GM19467 (cell line): Measurements from ENCODE around the gene ZNF574.
"Not testable (repeated sequence)": the region's sequence is repeated elsewhere in the genome, so short reads cannot be mapped to it uniquely, and the experiment has no call there.

ENCODE experiments used
- ATAC-seq: cut with Tn5 transposase; IDR thresholded peaks from one replicate; pipeline ENCODE4 v1.9.1; 2021; ENCODE audit warnings: mild to moderate bottlenecking, moderate library complexity; ENCODE audit not compliant: unreplicated experiment

The ZNF574 gene

GRCh38 chr19:42075616-42076379 is at the start of gene ZNF574:
TSS of gene ZNF574 (plus strand) at chr19:42076166. CDS start at chr19:42078607, 2,441 bp downstream.
- peak; percentile 92 for ATAC-seq

DNA sequence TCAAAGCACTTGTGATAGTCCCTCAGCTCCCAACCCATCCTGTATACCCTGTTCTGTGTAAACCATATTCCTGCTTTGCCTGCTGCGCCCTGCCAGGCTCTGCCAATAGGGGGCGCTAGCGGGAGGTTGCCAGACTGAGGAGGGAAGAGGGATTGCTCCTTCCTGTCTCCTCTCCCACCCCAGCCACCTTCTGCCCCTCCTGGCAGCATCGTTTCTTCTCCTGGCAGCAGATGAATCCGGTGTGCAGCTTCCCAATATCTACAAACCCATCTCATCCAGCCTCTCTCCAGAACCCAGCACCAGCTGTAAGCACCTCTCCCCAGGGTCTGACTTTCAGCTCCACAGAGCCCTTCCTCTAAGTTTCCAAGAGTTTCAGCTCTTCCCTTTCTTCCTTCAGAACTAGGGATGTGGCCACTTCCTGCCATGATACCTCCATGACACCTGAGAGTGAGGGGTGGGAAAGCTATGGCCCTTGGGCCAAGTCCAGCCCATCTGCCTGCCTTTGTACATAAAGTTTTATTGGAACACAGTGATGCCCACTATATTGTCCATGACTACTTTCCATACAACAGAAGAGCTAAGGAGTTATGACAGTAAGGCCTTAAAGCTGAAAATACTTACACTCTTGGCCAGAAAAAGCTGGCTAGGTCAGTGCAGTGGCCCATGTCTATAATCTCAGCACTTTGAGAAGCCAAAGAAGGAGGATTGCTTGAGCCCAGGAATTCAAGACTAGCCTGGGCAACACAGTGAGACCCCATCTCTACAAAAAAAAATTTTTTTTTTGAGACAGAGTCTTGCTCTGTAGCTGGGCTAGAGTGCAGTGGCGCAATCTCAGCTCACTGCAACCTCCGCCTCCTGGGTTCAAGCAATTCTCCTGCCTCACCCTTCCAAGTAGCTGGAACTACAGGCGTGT is 47.4 kb upstream of the ZNF574 start:
- no peak for ATAC-seq

GRCh38 chr19:42030645-42031440 is 45.1 kb upstream of the ZNF574 start:
- no peak for ATAC-seq

DNA sequence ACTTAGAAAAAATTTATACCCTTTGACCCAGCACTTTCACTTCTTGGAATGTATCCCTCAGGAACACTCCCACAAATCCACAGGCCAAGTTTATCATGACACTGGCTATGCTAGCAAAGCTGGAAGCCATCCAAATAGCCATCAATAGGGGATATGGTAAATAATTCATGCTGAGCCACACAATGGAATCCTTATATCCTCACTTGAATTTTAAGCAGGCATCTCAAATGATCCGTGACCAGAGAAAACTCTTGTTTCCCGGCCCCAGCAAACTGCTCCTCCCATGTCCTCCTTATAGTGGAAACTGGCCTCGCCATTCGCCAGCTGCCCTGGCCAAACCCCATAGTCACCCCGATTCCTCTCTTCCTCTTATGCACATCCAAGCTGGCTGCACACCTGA is 43.5 kb upstream of the ZNF574 start:
- ATAC-seq: no peak

- no peak for ATAC-seq
These were observed 42.6 kb upstream of the ZNF574 start for GRCh38 chr19:42033413-42033812.

DNA sequence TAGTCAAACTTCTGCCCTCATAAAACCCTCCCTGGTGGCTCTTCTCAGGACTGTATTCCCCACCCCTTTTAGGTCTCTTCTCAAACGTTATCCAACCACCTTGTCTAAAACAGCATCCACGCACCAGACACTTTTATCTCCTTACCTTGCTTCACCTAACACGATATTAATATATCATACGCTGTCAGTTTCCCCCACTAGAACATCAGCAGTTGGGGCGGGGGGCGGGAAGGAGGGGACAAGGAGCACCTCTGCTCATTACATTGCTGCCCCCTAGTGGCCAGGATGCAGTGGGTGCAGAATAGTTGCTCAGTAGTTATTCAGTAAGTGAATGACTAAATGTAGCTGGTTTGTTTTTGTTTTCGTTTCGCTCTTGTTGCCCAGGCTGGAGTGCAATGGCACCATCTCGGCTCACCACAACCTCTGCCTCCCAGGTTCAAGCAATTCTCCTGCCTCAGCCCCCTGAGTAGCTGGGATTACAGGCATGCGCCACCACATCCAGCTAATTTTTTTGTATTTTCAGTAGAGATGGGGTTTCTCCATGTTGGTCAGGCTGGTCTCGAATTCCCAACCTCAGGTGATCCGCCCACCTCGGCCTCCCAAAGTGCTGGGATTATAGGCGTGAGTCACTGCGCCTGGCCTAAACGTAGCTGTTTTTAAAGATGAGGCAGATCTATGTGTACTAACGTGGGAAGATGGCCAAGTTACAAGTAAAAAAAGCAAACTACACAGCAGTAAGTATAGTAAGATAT is 41.1 kb upstream of the ZNF574 start:
- ATAC-seq: not testable (repeated sequence)

GRCh38 chr19:42037649-42038048 is 38.3 kb upstream of the ZNF574 start:
- no peak for ATAC-seq

DNA sequence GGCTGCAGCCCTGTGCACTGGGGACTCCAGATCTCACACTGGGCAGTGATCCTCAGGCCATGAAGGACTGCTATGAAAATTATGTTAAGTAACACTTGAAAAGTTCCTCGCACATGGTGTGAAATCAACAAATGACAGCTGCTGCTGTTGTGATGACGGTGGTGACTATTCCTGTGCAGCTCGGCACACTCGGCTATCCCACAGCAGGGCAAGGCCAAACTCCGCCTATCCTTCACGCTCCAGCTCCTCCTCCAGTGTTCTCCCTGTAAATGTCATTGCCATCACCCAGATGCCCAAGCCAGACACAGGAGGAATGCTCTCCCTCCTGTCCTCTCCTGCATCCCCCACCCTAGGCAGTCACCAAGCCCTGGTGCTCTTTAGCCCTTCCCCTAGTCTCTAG is 37.3 kb upstream of the ZNF574 start:
- ATAC-seq: no peak

- ATAC-seq: no peak
These were observed 35.9 kb upstream of the ZNF574 start for GRCh38 chr19:42040031-42040430.

- not testable (repeated sequence) for ATAC-seq
These were observed 35.5 kb upstream of the ZNF574 start for GRCh38 chr19:42040491-42040890.

DNA sequence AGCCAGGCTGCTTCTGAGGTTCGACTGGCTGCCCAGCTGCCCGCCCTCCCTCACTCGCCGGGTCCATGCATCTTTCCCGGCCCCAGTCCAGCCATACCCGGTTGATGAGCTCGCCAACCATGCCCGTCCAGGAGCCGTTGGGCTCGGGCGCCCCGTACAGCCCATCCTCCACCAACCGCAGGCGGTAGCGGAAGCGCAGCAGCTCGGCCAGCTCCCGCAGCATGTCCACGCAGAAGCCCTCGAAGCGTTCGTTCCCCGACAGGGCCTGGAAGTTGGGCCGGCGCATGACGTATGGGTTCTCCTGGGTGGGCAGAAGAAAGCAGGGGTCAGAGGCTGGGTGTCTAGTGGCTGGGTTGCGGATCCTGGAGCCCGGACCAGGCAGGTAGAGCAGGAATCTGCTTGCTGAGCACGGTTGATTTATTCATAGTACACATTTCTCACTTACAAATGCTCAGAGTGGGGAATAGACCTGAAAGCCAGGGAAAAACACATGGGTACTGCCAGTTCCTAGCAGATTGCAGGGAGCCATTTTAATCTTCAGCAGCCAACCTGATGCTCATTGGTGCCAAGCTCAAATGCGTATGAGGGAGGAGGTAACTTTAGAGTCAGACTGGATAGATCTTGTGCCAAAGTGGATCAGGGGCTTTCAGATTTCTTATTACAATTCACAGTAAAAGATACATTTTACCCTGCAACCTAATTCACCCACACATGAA is 33.4 kb upstream of the ZNF574 start:
- no peak for ATAC-seq

DNA sequence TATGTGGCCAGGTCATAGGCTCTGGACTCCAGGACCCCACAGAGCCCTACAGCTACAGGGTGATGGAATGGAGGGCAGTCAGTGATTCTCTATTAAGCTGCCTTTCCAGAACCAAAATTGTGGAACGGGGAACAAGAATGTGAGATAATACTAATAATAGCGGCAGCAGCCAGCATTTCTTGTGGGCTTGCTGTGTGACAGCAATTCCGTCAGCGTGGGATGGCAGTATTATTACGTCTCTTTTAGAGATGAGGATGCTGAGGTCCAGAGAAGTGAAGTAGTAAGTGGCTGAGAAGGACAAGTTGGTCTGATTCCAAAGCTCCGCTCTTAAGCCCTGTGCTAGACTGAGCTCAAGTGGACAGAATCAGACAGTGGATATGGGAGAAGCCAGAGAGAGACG is 30.4 kb upstream of the ZNF574 start:
- ATAC-seq: no peak

- ATAC-seq: no peak
These were observed 27.0 kb upstream of the ZNF574 start for GRCh38 chr19:42048992-42049391.

DNA sequence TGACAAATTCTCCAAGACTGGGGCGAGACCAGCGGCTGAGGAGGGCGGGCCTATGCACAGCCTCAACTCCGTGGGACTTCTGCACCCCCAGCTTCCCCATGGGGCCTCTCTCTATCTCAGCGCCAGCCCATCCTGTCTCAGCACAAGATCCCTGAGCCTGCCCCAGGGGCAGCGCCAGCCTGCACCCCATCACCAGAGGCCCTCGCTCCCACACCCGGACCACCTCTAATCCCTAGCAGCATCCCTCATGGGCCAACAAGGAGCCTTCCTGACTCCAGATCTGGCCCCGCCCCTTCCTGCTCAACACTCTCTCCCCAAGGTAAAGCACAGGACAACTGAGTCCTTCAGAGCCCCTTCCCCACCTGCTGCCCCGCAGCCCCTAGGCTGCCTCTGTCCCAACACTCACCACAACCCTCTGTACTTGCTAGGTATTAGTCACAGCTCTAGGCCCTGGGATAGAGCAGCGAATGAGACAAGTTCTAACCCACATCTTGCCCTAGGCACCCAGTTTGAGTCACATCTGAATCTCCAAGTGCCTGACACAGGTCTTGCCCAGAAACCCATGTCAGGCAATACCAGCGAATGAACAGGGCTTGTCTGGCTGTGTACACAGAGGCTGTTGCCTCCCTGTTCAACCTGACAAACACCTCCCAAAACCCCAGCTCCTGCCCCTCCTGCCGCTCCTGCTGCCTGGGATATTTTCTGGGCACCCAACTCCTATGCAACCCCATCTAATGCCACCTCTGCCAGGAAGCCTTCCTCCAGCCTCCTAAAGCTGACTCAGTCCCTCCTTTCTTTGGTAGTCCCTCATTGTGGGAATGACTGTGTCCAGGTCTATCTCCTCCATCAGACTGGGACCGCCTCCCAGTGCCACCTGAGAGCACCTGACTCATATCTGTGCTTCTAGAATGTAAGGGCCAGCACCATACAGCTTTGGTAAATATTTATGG is 24.5 kb upstream of the ZNF574 start:
- ATAC-seq: no peak

- ATAC-seq: no peak
These were observed 23.6 kb upstream of the ZNF574 start for GRCh38 chr19:42052241-42052863.

DNA sequence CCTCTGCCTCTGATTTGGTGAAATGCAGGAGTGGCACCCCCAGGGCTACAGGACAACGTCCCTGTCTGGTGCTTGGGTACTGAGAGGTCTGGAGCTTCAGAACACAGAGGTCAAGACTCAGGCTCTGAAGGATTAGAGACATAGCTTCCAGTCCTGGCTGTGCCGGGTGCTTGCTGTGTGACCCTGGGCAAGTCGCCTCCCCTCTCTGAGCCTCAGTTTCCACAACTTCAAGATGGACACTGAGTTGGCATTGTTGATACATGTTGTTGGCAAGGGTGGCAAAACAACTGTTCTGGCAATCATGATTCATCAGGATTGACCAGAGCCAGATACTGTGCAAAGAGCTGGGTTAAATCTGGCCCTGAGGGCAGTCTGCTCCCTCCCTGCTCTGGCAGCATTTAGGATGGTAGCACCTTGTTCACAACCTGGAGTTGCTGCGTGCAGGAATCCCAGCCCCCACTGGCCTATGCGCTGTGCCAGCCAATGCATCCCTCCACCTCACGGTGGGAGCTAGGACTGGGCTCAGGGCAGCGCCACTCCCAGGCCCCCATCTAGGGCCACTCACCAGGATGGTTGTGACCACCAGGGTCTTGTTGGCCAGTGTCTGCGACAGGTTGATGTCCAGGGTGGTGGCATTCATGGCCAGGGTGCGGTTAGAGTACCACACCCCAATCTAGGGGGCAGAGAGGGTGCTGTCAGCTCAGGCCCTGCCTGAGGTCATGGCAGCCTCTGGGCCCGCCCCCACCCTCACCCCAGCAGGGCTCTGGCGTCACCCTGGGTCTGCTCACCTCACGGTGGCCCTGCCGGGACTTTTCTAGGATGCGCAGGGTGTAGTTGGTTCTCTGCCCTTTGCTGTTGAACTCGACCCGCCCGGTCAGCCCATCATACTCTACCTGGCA is 22.7 kb upstream of the ZNF574 start:
- no peak for ATAC-seq

DNA sequence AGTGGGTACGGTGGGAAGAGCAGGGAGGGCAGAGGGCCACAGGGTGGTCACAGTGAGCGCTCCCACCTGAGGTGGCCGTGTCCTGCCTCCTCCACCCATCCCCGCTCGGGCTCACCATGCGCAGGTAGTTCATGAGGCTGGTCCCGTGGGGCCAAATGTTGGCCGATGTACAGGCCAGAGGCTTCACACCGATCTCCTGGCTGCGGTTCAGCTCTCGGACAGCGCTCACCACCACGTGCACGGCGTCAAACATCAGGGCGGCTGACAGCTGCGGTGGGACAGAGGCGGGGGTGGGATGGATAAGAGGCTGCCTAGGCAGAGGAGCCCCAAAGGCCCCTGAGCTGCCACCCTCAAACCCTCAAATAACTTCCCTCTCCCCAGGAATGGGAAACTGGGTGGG is 21.8 kb upstream of the ZNF574 start:
- no peak for ATAC-seq
